OCI-LY1 (cell line): Measurements from ENCODE around the gene MAP3K8.
"Not testable (repeated sequence)": the region's sequence is repeated elsewhere in the genome, so short reads cannot be mapped to it uniquely, and the experiment has no call there.

Experiments used
- H2AFZ ChIP-seq: fragments of 200-600 bp; sonication (generic), shearing (Covaris generic); 2 replicates; pipeline ENCODE4 v1.6.0; 2014; ENCODE audit warnings: antibody characterized with exemption, mild to moderate bottlenecking, low read length
- H3F3A ChIP-seq: fragments of 200-600 bp; sonication (generic), shearing (Covaris generic); 2 replicates; pipeline ENCODE4 v1.6.0; 2014; ENCODE audit warnings: mild to moderate bottlenecking, antibody characterized with exemption, low read length, moderate library complexity; ENCODE audit not compliant: insufficient read depth
- H3K27ac ChIP-seq: fragments of 200-600 bp; sonication (generic); 2 replicates; pipeline ENCODE4 v1.5.1; 2014; ENCODE audit warnings: low read length, mixed run types, mild to moderate bottlenecking, low read depth; ENCODE audit not compliant: poor library complexity, severe bottlenecking
- H3K27me3 ChIP-seq: fragments of 200-600 bp; sonication (generic); 2 replicates; pipeline ENCODE4 v1.6.0; 2014; ENCODE audit warnings: antibody characterized with exemption, mild to moderate bottlenecking, low read length, moderate library complexity; ENCODE audit not compliant: insufficient read depth
- H3K36me3 ChIP-seq: fragments of 200-600 bp; sonication (generic); 2 replicates; pipeline ENCODE4 v1.6.1; 2014; ENCODE audit warnings: mild to moderate bottlenecking, antibody characterized with exemption, low read length, moderate library complexity, mixed read lengths; ENCODE audit not compliant: insufficient read depth
- H3K4me1 ChIP-seq: fragments of 200-600 bp; sonication (generic); 2 replicates; pipeline ENCODE4 v1.5.1; 2014; ENCODE audit warnings: mild to moderate bottlenecking, low read length, moderate library complexity; ENCODE audit not compliant: insufficient read depth, severe bottlenecking
- H3K4me2 ChIP-seq: fragments of 200-600 bp; sonication (generic), shearing (Covaris generic); 2 replicates; pipeline ENCODE4 v1.6.1; 2014; ENCODE audit warnings: low read length
- H3K4me3 ChIP-seq: fragments of 200-600 bp; sonication (generic); 2 replicates; pipeline ENCODE4 v1.5.1; 2014; ENCODE audit warnings: low read length, low read depth, mild to moderate bottlenecking, mixed read lengths; ENCODE audit not compliant: poor library complexity, severe bottlenecking
- H3K79me2 ChIP-seq: fragments of 200-600 bp; shearing (Covaris generic); 2 replicates; pipeline ENCODE4 v1.6.1; 2016; ENCODE audit warnings: mixed run types, low read length, mixed read lengths; ENCODE audit not compliant: insufficient read depth
- H3K9ac ChIP-seq: fragments of 200-600 bp; sonication (generic), shearing (Covaris generic); 2 replicates; pipeline ENCODE4 v1.6.1; 2014; ENCODE audit warnings: mild to moderate bottlenecking, low read length, mixed read lengths
- H3K9me2 ChIP-seq: fragments of 200-600 bp; sonication (generic), shearing (Covaris generic); 2 replicates; pipeline ENCODE4 v1.6.1; 2014; ENCODE audit warnings: low read depth, mild to moderate bottlenecking, low read length, mixed read lengths
- H3K9me3 ChIP-seq: fragments of 200-600 bp; shearing (Covaris generic); 2 replicates; pipeline ENCODE4 v1.6.1; 2014; ENCODE audit warnings: low read length, mixed read lengths
- H4K20me1 ChIP-seq: fragments of 200-600 bp; sonication (generic), shearing (Covaris generic); 2 replicates; pipeline ENCODE4 v1.6.0; 2016; ENCODE audit warnings: mild to moderate bottlenecking, low read length; ENCODE audit not compliant: insufficient read depth
- CTCF ChIP-seq: fragments of 200-600 bp; sonication (generic), shearing (Covaris generic); IDR thresholded peaks from 2 replicates; pipeline ENCODE4 v1.5.1; 2017; ENCODE audit warnings: mild to moderate bottlenecking, antibody characterized with exemption, low read length, moderate library complexity, mixed read lengths
- EZH2 ChIP-seq: fragments of 200-600 bp; sonication (generic), shearing (Covaris generic); IDR thresholded peaks from 2 replicates; pipeline ENCODE4 v1.8.0; 2017; ENCODE audit warnings: borderline replicate concordance, mixed run types, mild to moderate bottlenecking, antibody characterized with exemption, low read length, moderate library complexity, mixed read lengths

The MAP3K8 gene

DNA sequence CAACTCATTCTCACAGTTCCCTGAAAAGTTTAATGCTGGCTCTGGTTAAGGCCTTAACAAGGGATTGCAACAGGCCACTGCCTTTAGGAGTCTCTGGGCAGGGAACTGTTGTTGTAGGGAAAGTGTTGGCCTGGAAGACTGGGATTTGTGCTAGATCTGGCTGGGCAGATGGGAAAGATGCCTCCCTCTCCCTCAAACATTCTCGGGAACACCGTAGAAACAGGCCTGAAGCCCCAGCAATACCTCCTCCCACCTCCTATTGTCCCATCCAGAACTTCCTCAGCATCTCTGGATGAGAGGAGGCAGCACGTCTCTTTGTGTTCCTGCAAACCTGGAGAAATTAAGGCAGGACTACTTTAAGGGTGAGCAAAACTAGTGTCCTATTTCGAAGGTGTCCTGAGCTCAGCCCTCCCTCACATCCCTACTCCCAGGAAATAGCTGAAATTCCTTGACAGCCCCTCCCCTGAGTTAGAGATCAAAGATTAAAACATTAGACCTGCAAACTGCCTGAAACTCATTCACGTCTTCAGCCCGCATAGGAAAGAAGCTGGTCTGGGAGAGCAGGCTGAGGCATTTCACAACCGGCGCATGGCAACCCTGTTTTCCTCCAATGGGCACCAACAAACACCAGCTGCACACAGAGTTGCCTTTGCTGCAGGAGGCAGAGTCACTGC lies 10.9 kb upstream of the MAP3K8 start:
- no peak for TF ChIP-seq CTCF
- TF ChIP-seq EZH2: no peak
- H3K79me2 ChIP-seq: no peaks in the 10 kb centered on the region
- H3K9ac ChIP-seq: peak overlapping the region; percentile 52; the same call in 1 of the 2 replicates
- H3K27ac ChIP-seq: peak overlapping the region; percentile 82
- H3K36me3 ChIP-seq: no peaks in the 10 kb centered on the region
- no peaks in the 10 kb centered on the region for H4K20me1 ChIP-seq
- peak overlapping the region; percentile 50 for H3K4me3 ChIP-seq
- H3F3A ChIP-seq: no peaks in the 10 kb centered on the region
- H3K4me1 ChIP-seq: peaks cover 81% of the 10 kb centered on the region
- no peak overlapping the region for H2AFZ ChIP-seq
- no peaks in the 10 kb centered on the region for H3K27me3 ChIP-seq
- no peaks in the 10 kb centered on the region for H3K9me3 ChIP-seq
- H3K4me2 ChIP-seq: peak overlapping the region; percentile 55; the same call in 1 of the 2 replicates
- no peaks in the 10 kb centered on the region for H3K9me2 ChIP-seq

DNA sequence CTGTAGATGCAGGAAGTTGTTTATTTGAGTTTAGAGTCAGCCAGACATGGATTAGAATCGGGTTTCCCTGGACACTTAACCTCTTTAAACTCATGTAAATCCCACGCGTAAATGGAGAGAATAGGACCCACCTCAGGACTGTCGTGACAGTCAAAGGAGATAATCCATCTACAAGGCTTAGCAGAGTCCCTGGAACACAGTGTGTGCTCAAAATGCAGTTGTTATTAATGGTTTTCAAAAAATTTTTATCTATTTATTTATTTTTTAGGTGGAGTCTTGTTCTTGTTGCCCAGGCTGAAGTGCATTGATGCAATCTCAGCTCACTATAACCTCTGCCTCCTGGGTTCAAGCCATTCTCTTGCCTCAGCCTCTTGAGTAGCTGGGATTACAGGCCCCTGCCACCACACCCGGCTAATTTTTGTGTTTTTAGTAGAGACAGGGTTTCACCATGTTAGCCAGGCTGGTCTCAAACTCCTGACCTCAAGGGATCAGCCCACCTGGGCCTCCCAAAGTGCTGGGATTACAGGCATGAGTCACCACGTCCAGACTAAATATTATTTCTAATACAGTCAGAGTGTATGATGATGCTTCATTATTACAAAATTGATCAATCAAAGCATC lies 10.2 kb upstream of the MAP3K8 start:
- H3K27me3 ChIP-seq, H4K20me1 ChIP-seq, H3K36me3 ChIP-seq, H3K9me2 ChIP-seq, H3F3A ChIP-seq, H3K79me2 ChIP-seq, H2AFZ ChIP-seq, H3K9me3 ChIP-seq: not testable (repeated sequence)
- peak overlapping the region; percentile 50 for H3K4me3 ChIP-seq
- peaks cover 79% of the 10 kb centered on the region for H3K4me1 ChIP-seq
- peak overlapping the region; percentile 82 for H3K27ac ChIP-seq
- peak overlapping the region; percentile 52; the same call in 1 of the 2 replicates for H3K9ac ChIP-seq
- peak overlapping the region; percentile 55; the same call in 1 of the 2 replicates for H3K4me2 ChIP-seq

- Histone ChIP-seq H3K4me2 (no peak overlapping the region), H3K36me3 (no peaks in the 10 kb centered on the region), H3K4me3 (no peak overlapping the region), H3K27ac (peak overlapping the region; percentile 82), H2AFZ (no peak overlapping the region), H3K79me2 (no peaks in the 10 kb centered on the region), H3K9me3 (no peaks in the 10 kb centered on the region), H3K9me2 (no peaks in the 10 kb centered on the region), H3F3A (no peaks in the 10 kb centered on the region), H3K4me1 (peaks cover 69% of the 10 kb centered on the region), H4K20me1 (no peaks in the 10 kb centered on the region), H3K9ac (no peak overlapping the region), H3K27me3 (no peaks in the 10 kb centered on the region)
- TF ChIP-seq EZH2: no peak
- TF ChIP-seq CTCF: no peak
These were observed 8.5 kb upstream of the MAP3K8 start for GRCh38 chr10:30425336-30426075.
